DLD1 (cell line): Measurements from ENCODE around the gene FUT9.

Source experiments
- in situ Hi-C: cut with HindIII; loops from 2 replicates; pipeline ENCODE4 v1.10.0; 2017; ENCODE audit warnings: low sequenced_read_pairs

The FUT9 gene

DNA sequence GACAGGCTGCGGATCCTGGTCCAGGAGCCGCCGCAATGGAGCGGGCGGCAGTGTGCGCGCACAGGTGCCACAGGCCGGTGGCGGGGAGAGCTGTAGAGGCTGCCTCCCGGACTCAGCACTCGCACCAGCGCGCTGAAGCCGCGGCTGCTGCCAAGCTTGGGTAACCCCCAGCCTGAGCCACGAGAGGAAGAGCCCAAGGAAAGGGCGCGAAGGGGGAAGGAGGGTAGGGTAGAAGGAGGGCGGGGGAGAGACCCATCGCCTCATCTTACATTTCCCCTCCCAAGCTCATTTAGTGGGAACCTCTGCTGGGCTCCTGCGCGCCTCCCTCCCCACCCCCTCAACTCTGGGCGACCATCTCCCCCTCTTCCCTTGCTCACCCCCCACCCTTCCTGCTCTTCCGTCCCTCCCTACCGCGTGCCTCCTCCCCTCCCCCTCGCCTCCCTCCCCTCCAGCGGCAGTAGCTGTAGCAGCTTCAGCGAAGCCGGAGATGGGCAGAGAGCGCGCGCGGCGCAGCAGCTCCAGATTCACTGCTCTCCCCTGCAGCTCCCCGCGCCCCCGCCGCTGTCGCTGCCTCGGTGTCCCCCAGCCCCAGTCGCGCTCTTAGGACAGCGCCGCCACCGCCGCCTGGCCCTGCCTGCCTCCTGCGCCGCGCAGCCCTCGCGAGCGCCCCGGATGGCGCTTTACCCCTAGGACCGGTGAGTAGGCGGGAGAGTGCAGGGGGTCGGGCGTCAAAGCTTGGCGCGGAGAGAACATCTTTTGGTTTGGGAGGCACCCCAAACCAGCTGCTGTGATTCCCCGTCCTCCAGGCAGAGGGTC is at the start of gene FUT9:
TSS of gene FUT9 (plus strand) at position 457 of the 816 bp plus-strand sequence. CDS start 187,182 bp downstream, outside the sequence.
- in situ Hi-C loops = no loop called here

DNA sequence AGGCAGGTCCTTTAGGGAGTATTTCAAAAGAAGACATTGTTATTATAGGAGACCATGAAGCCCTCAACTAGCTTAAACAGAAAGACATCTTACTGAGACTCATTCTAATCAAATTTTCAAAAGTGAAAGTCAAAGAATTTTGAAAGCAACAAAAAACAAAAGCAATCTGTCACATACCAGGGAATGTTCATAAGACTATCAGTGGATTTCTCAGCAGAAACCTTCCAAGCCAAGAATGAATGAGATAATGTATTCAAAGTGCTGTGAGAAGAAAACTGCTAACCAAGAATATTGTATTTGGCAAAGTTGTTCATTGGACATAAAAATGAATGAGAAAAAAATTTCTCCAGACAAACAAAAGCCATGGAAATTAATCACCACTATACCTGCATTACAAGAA is 48.2 kb upstream of the FUT9 start:
- in situ Hi-C loops = no loop called here

- in situ Hi-C loops = no loop called here
Measured at GRCh38 chr6:95973976-95974375, 41.8 kb upstream of the FUT9 start.

DNA sequence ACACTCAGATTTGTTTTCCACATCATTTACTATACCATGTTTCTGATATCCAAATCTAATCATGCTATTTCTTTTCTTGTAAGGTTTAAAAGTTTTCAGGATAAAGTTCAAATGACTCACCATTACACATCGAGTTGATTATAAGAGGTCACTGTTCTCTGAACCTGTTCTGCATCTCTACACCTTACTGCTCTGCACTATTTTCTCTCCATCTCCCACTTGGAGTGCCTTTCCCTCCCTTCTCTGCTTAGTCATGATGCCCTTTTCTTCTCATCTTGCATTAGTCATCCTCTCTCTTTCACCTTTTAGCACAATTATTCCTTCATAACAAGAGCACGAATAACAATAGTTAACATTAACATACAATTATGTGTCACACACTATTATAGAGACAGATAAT is 37.5 kb upstream of the FUT9 start:
- in situ Hi-C loops = no loop called here

GRCh38 chr6:95991906-95992305 is 23.9 kb upstream of the FUT9 start:
- in situ Hi-C loops = no loop called here

- in situ Hi-C loops = no loop called here
Measured at GRCh38 chr6:95994151-95994550, 21.6 kb upstream of the FUT9 start.

DNA sequence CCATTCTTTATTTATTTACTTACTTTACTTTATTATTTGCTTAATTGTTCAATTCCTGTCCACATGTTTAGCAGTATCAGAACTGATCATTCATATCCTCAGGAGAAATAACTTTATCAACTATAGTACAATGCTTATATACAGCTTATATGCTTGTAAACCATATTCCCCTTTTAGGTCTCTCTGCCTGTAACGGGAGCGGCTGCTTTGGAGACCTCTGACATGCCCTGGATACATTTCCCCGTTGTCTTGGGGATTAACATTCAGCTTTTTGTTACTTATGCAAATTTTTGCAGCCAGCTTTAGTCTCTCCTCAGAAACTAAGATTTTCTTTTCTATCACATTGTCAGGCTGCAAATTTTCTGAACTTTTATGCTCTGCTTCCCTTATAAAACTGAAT is 17.6 kb upstream of the FUT9 start:
- in situ Hi-C loops = no loop called here

DNA sequence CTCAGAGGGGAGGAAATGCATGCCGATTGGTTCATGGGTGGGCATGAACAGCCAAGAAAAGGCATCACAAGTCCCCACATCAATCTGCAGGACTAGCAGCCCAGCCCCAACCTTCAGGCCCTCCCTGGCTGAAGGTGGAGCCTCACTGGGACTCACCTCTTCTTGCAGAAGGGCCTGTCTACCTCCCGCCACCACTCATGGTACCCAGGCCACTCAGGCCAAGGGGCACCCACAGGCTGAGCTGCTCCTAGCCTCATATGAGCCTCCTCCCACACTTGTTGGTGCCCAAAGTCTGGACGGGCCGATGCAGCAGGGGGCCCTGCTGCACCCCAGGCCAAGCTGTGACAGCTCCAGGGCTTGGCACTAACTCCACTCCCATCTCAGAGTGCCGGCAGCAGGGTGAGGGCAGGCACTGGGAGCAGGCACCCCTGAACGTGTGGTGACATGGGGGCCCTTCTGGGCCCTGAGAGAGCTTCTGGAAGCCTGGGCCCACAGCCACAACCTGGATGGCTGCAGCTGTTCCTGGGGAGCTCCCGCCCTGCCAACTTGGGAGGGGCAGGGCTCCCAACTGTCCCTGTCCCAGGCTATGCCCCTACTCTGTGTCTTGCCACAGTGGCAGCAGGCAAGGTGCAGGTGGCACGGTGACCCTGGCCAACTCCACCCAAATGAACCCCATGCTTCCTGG is 13.7 kb upstream of the FUT9 start:
- in situ Hi-C loops = no loop called here

- in situ Hi-C loops = no loop called here
Measured at GRCh38 chr6:96002576-96002910, 13.2 kb upstream of the FUT9 start.

DNA sequence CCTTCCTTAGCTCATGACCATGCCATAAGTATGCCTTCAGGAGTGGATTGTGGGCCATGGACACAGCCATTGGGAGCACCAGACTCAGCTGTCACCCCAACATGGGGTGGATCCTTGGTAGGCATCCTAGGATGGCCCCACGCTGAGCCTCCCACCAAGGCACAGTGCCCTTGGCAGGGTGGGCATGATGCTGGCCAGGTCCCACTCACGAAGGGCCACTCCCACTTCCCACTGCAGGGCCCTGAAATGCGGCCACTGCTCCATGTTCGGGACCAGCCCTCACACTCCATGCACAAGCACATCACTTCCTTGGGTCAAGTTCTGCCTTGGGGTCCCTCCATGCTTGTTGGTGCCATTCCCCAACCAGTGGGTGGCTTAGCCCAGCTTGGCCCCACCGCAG is 12.9 kb upstream of the FUT9 start:
- in situ Hi-C loops = no loop called here

DNA sequence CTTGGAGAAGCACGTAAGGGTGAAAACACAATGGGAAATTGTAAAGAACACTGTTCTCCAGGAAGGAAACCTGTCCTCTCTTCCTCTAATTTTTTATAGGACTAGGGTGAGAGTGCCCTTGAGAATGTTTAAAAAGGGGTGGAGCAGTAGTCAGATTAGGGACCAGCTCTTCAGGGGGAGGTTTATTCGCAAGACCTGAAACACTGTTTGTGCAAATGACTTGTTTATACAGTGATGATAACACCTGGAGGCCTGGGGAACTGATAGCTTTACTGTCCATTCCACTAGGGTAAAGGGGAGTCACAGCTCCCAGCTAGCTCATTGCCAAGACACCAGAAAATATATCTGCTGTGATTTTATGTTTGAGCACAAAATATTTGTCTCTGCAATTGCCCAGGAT is 8.1 kb upstream of the FUT9 start:
- in situ Hi-C loops = no loop called here

DNA sequence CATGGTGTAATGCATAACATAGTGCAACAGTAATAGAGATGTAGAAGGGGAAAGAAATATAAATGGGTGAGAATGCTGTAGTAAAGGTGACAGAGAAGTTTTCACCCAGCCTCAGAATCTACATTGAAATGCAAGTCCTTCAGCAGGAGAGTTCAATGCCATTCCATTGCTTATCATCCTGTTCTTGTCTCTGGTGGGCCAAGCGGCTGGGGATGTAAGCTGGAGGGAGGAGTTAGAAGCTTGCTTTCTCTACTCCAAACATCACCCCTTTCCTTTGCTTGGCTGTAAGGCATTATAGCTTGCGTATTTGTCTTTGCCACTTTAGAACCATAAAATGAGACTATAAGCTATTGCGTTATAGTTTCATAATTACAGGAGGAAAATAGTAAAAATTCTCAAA is 2.2 kb upstream of the FUT9 start:
- in situ Hi-C loops = no loop called here

GRCh38 chr6:96014846-96015517 is 792 bp upstream of the FUT9 start:
- in situ Hi-C loops = no loop called here

DNA sequence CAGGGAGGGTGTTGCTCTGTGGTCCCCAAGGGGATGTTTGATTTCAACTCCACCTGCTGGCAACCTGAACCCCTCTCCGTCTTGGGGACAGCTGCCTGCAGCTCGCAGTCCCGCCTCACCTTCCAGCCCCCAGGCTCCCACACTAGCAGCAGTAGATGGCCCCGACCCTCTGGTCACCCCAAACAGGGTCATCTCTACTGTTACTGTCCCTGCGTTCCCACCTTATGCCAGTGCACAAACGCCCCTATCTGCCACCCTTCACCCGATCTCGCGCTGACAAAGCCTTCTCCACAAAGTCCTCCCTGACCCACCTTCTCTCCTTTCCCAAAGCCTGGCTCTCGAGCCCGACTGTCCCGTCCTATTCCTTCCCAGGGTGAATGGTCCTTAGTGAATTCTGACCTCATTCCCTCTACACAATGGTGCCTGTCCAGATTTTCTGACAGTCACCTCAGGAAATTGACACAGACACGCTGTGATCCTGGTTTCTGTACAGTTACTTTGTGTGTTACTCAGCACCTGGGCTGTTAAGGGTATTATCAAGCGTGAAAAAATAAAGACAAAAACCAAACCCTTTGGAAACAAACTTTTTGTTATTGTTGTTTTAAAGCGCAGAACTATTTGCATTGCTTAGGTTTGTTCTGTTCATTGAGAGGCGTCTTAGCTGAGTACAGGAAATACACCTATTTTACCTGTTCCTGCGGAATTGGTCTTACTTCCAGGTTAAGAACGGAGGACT is 728 bp downstream of the FUT9 start:
- in situ Hi-C loops = no loop called here

DNA sequence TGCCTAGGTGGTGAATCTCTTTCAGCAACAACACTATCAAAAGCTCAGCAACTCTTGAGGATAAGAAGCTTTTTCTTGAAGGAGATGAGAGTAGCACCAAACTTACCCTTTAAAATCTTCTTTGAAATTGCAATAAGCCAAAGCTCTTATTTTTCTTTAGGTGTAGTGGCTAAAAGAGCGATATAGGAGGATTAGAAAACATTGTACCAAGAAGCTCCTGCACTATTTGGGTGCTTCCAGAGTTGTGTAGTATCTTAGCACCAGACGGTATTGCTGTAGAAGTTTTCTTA is 1.2 kb downstream of the FUT9 start:
- in situ Hi-C loops = no loop called here

DNA sequence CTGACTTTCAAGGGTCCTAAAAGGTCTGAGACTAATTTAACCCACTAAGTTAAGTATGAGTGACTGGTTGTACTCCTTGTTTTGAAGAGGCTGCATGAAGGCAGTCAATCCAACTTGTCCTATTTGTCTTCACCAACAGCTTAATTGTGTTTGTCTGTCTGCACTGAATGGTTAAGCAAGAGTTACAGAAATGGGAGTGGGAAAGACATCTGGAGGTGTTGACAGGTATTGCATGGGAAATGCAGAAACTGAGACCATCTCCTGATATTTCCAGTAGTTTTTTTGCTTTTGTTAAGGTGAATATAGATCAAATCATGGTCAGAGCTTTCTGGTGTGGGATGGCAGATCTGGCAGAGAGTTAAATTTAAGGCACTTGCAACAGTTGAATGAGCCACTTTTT is 6.5 kb downstream of the FUT9 start:
- in situ Hi-C loops = no loop called here

DNA sequence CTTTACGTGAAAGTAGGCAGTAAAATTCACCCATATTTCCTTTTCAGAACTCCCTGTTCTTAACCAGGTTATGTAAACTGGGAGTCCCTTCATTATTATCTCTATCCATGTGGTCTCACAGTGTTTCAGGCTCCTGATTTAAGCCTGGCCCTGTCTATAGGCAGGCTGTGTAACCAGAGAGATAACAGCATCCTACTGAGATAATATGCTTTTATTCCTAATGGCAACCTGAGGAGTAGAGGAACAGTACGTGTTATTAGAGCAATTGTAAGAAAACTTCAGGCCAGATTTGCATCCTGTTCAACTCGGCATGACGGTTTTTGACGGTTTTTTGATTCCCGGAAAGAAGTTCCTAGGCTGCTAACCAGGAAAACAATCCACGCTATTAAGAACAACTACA is 16.9 kb downstream of the FUT9 start:
- in situ Hi-C loops = no loop called here

DNA sequence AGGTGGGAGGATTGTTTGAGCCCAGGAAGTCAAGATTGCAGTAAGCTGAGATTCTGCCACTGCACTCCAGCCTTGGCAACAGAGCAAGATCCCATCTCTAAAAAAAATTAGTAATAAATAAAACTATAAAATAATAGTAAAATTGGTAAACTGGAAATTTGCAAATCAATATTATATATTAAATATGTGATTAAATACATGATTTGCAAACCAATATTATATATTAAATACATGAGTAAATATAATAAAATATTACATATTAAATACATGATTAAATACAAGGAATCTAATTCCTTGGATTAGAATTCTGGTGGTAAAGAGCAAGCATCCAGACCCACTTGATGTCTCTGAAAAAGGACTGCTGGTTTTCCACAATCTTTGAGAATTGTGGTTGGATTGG is 35.8 kb downstream of the FUT9 start:
- in situ Hi-C loops = no loop called here

DNA sequence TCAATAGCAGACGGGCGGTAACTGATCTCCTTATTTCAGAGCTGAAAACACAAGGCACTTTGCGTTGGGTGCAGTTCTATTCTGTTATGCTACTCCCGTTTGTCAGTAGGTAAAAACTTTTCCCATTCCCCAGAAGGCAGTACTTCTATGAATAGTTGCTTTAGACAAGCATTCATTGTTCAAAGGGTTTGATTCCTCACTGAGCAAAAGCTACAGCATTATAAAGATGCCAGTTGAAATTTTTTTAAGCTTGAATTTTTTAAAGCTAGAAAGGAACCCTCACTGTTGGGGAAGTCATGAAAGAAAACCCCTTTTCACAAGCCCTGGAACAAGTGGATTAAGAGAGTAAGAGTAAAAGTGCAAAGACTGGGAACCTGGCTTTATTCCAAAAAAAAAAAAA is 42.3 kb downstream of the FUT9 start:
- in situ Hi-C loops = no loop called here

GRCh38 chr6:96059586-96059985 is 43.8 kb downstream of the FUT9 start:
- in situ Hi-C loops = no loop called here

DNA sequence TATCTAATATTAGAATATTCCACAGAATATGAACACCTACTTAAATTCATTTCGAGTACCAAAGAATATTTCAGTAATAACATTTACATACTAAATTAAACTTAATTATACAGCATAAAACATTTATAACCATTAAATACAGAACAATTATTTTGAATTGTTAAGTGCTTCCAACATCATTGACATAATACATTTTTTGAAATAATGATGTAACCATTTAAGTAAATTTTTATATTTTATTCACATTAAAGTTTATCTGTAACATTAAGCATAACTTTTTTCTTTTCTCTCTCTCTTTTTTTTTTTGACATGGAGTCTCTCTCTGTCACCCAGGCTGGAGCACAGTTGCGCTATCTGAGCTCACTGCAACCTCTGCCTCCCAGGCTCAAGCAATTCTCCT is 44.5 kb downstream of the FUT9 start:
- in situ Hi-C loops = no loop called here

GRCh38 chr6:96065213-96065612 is 49.4 kb downstream of the FUT9 start:
- in situ Hi-C loops = no loop called here
